ENCODE results near the gene TACC2.

TACC2 gene

DNA sequence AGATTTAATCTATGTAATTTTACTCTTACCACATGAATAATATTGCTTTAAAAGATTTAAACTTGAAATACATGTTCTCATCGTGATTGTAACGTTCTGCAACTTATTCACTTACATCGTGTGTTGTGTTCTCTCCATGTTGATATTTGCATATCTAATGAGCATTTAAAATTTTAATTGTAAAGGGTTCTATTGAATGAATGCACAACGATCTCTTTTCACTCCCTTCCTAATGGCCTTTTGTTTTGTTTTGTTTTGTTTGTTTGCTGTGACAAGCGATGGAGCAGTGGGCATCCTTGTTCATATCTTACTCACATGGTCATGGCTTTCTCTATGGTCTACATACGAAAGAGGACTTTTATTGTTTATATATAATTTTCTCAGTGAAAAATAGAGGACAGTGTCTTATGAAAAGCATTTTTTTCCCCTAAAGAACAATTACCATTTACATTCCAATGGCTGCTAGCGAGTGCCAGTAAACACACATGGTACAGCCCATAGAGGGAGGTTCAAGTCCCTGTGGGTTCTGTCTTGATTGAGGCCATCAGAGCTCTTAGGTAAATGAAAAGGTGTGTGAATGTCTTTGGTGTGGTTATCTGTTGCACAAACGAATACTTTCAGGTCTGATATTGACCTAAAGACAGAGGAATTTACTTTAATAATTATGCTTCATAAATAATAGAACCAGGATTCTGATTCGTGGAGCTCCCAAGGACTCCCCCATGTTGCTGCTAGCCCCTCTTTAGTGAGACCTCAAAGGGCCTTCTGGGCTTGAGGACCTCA lies 314.5 kb downstream of the TACC2 start:
- TF ChIP-seq, protein P1, sequence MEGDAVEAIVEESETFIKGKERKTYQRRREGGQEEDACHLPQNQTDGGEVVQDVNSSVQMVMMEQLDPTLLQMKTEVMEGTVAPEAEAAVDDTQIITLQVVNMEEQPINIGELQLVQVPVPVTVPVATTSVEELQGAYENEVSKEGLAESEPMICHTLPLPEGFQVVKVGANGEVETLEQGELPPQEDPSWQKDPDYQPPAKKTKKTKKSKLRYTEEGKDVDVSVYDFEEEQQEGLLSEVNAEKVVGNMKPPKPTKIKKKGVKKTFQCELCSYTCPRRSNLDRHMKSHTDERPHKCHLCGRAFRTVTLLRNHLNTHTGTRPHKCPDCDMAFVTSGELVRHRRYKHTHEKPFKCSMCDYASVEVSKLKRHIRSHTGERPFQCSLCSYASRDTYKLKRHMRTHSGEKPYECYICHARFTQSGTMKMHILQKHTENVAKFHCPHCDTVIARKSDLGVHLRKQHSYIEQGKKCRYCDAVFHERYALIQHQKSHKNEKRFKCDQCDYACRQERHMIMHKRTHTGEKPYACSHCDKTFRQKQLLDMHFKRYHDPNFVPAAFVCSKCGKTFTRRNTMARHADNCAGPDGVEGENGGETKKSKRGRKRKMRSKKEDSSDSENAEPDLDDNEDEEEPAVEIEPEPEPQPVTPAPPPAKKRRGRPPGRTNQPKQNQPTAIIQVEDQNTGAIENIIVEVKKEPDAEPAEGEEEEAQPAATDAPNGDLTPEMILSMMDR (IDR thresholded peaks at IDR 0.05; ENCODE audit: control insufficient read depth, extremely low read depth, insufficient read depth): no peak
- no peak overlapping the region for H3K4me3 ChIP-seq (ENCODE audit: low read depth, low read length)
- no peak for DNase-seq (ENCODE audit: low read depth)

Measured in LNCaP clone FGC (cell line).